Activated naive CD4-positive, alpha-beta T cell treated with Interleukin-2 at 50 U/mL for 16 hours (primary cell): ENCODE data around the gene PRPF6.

ENCODE experiments used
- DNase-seq: peaks from one replicate; pipeline ENCODE4 v3.0.0-alpha.2; 2020

The PRPF6 gene

DNA sequence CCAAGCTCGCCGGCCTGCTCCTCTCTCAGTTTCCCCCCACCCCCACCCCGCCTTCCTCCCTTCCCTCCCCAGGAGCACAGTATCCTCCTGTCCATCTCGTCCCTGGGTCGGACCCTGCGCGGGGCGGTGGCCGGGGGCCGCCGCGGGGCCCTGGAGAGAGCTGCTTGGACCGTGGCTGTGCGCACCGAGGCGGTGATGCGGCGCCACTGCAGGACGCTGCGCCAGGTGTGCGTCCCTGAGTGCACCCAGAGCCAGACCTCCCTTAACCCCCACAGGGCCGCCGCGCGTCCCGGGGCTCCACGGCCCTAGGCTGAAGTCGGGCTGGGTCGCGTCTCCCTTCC, 57.3 kb downstream of the PRPF6 start:
- no peak for DNase-seq

DNA sequence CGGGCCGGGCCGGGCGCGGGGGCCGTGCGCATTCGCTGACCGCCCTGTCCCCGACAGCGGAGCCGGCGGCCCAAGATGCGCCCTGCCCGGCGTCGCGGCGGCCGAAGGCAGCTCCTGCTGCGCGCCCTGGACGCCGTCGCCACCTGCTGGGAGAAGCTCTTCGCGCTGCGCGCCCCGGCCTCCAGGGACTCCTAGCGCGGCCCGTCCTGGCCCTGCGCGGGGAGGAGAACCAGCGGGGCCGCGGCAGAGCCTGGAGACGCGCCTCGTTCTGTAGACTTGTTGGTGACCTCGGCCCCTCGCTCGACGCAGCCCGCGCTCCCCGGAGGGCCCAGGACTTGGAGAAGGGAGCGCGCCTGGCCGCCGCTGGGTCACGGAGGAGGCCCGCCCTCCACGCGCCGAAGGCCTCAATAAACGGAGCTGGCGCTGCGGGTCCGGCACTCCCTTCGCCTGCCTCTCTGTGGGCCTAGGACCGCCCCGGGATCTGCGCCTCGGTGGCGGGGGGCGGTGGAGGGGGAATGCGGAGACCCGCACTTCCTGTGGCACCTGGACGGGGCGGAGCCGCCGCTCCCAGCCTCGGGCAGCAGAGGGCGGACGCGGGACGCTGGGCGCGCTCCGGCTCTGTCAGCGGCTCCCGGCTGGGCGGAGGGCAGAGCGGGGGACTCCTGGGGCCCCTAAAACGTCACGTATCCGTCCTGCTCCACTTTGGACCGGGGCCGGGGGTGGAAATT, 57.8 kb downstream of the PRPF6 start:
- peak; percentile 80 for DNase-seq

DNA sequence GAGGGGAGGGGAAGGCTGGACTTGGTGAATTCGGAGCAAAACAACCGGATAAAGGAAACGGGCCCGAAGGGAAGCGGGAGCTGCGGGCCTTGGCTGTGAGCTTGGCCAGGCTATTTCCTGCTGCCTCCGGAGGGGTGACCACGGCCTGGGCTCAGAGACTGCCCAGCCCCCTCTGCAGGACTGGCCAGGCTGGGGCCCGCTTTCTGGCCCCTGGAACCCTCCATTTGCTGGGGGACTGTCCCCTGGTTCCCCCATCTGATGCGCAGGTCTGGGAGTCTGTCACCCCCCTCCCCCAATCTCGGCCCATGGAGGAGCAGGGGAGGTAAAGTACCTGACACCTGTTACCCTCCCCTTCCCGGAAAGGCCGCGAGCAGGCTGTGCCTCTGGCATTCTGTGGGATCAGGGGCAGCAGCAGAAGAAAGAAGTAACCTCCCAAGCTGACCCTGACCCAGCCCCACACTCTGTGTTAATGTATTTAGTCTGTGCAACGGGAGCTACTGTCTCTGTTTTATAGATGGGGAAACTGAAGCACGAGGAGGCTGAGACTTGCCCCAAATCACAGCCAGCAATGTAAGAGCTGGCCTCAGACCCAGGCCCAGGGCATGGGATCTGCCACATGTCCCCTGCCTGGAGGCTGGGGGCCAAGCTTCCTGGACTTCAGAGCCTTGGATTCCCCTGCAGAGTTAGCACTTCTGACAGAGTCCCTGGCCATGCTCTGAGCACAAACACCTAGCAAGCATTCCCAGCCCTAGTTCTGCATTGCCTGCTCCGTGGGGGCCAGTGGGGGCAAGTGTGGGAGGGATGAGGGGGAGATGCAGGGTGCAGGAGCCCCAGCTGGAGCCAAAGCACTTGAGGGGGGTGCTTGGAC, 58.6 kb downstream of the PRPF6 start:
- DNase-seq = no peak

DNA sequence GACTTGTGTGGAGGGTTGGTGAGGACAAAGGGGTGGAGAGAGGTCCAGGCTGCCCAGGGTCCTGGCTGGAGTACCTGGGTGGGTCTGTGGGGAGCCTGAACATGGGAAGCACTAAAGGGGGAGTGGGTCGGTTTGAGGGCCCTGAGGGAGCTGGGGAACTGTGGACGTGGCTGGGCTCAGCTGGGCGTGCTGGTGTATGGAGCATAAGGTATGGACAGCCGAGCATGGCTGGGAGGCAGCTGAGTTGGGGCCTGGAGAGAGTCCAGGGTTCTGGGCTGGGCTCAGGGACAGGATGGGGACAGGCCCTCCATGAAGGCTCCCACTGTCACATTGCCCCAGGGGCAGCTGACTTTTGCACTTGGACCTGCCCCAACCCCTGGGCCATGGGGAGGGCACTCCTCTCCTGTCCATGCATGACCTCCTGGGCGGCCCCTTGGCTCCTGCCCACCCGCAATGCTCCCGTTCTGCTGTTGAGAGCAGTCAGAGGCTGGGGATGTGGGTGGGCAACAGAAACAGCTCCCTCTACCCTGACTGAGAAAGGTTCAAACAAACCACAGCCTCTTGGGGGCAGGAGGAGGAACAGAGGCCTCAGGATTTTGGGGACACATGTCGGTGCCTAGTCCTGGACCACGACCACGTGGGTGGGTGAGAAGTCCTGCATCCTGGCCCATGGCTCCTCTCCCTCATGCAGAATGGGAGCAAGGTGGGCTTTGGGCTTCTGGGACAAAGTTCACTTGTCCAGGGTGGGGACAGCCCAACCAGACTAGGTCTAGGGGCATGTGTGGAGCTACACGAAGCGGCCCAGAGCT, 59.5 kb downstream of the PRPF6 start:
- DNase-seq = no peak

DNA sequence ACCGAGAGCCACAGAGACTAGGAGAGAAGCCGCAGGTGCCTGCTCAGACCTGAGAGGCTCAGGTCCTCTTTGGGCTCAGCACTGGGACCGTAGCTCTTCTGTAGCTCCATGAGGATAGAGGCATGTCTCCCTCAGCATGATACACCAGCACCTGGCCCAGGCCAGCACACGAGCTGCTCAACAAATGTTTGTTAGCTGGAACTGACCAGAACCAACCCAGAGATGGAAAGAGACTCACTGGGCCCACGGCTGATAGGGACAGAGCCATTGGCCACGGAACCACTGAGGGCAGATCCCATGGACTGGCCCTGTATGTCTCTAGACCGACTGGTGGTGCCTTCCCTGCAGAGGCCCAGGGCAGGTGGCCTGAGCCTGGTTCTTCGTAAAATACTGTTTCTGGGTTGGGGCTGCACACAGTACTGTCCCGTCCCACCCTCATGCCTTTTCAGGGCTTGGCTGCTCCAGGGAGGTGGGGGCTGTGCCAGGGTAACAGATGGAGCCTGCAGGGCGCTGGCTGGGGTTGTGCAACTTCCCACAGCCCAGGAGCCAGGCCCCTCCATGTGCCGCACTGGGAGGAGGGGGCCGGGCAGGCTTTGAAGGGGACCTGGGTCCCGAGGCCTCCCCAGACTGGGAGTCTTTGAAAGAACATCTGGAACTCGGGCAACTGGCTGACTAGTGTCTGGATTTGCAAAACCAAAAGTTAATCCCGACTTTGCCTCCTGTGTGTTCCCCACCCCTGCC, 60.3 kb downstream of the PRPF6 start:
- DNase-seq = no peak

DNA sequence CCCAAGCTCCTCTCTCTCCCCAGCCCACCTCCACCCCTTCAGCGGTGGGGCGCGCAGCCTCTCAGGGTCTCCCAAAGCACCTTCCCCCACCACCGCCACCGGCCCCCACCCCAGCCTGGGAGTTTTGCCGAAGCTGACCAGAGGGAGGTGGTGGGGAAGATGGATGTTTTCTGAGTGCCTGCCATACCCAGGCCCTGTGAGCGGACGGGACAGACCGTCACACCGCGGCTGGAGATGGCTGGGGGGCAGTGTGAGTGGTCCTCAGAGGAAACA, 60.8 kb downstream of the PRPF6 start:
- DNase-seq = no peak

DNA sequence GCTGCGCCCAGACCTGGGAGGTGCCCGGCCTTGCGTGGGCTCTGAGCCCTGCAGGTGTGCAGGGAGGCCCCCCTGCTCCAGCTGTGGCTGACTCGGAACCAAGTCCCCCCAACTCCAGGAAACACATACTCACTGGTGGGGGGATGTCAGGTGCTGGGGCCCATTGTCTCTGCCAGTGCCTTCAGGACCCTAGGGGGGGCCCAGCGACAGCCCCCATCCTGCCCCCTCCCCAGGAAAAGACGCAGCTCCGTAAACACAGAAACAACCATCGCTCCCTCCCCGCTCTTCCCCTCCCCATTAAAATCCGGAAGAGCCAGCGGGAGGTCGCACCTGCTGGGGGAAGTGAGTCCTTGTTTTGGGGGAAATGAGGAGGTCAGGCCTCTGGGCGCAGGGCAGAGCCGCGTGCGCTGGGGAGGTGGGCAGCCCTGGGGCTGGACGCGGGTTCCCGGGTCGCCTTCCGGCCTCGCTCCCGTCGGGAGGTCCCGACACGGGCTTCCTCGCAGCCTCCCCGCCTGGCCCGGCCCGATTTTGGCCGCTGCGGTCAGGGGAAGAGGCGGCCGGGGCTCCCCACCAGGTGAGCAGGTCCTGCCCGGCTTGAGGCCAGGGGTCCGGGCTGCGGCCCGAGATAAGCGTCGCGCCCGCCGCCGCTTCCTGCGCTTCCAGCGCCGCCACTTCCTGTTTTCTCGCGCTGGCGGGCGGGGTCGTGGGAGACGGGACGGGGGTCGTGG, 61.3 kb downstream of the PRPF6 start:
- no peak for DNase-seq

DNA sequence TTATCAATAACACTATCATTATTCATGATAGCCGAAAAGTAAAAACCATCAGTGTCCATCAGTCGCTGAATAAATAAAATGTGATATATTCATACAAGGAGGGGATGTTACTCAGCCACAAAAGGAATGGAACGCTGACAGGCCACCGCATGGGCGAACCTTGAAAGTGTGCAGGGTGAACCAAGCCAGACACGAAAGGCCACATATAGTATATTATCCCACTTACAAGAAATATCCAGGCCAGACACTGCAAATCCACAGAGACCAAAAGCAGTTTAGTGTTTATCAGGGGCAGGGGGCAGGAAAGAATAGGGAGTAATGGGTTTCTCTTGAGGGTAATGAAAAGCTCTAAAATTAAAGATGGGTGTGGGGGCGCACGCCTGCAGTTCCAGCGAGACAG, 62.8 kb downstream of the PRPF6 start:
- no peak for DNase-seq

DNA sequence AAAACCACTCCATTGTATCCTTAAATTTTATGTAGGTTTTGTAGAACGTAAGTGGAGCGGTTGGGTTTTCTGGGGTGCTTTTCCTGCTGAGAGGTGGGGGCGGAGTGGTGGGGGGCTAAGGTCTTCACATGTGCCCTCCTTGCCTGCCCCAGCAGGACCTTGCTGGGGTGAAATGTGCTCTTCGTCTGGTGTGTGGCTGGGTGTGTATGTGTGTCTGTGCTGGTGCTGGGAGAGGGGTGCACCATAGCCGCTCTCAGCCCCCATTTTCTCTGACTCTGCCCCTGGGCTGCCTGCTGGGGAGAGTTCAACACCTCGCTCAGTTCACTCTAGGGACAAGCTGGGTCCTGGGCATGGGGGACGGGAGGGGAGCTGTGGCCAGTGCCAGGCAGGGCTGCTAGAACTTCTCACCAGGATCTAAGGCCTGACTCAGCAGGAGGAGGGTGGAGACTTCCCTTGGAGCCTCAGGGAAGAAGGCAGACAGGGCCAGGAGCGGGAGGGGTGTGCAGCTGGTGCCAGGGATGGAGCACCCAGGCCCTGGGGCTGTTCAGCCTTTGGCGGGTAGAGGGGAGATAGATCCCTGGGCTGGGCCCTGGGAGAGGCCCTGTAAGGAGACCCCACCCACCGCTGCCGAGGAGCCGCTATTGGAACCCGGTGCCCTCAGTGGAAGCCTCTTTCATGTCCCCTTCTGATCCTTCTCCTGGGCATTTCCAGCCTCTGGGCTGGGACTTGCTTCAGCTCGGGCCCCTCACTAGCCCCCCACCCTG, 63.7 kb downstream of the PRPF6 start:
- no peak for DNase-seq

DNA sequence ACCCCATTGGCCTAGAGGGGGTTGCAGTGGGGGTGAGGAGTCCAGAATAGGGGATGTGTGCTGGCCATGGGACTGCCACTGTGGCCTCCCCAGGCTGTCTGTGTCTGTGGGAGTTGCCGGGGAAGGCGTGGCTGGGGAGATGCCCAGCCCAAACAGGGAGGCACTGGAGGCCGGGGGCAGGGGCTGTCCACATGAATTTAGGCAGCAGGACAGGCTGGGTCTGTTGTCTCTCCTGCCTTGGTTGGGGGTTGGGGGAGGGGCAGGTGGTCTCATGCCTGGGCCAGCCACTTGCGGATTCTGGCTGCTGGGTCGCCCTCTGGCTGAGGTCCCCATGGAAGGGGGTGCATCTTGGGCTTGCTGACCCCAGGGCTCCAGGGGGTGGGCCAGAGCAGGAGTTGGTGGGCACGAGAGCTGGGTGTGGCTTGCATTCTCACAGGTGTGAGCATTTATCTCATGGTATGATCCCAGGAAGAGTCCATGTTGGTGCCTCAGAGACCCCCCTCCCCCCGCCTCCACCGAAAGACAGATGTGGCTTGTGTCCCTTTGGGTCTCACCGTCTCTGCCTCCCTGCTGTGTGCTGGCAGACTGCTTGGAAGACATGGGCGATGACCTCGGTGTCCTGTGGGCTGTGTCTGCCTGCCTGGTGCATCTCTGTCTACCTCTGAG, 64.5 kb downstream of the PRPF6 start:
- no peak for DNase-seq

DNA sequence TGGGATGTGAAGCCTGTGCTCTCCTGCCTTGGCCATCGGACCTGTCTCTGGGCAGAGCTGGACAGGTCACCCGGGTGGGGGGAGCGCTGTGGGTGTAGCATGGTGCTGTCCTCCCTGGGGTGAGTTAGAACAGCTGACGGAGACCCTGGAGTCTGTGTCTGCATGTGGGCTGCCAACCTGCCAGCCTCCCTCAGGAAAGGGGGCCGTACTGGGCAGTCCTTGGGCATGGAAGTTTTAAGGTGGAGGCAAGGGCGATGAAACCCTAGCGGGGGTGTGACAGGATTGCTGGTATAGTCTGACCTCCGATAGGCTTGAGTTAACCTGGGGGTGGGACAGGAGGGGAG, 66.1 kb downstream of the PRPF6 start:
- no peak for DNase-seq

DNA sequence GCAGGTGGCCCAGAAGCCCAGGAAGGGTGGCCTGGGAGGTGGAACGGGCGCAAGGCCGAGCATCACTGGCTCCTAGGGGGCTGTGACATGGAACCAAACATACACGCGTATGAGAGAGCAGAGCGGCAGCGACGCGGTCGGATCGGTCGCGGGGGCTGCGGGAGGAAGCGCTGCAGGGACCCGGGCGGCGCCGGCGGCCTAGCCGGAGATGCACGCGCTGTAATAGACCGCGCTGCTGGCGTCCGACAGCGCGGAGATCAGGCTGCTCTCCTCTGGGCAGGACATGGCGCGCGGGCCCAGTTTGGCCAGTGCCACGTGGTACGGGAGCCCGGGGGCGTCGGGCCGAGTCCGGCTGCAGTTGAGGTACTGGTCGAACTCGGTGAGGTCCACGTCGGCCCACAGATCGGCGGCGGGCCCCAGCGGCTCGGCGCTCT, 67.1 kb downstream of the PRPF6 start:
- DNase-seq = no peak

DNA sequence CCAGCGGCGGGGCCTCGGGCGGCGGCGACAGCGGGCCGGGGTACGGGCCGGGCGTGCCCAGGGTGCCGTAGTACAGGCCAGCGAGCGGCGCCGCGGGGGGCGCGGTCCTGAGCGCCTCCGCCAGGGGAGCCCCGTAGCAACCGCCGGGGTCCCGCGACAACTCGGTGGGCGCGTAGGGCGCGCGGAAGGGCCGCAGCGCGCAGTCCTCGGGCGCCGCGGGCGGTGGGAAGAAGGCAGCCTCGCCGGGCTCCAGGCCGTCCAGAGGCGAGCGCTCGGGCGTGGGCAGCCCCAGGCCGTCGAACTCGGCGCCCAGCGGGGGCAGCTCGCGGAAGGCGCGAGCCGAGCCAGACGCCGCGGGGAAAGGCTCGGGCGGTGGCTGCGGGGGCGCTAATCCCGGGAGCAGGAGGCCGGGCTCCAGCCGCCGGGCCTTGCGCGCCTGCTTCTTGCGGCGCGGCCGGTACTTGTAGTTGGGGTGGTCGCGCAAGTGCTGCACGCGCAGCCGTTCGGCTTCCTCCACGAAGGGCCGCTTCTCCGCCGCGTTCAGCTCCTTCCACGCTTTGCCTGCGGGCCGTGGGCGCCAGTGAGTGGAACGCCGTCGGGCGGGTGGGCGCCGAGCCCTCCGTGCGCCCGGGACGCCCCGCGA, 67.6 kb downstream of the PRPF6 start:
- DNase-seq = no peak

DNA sequence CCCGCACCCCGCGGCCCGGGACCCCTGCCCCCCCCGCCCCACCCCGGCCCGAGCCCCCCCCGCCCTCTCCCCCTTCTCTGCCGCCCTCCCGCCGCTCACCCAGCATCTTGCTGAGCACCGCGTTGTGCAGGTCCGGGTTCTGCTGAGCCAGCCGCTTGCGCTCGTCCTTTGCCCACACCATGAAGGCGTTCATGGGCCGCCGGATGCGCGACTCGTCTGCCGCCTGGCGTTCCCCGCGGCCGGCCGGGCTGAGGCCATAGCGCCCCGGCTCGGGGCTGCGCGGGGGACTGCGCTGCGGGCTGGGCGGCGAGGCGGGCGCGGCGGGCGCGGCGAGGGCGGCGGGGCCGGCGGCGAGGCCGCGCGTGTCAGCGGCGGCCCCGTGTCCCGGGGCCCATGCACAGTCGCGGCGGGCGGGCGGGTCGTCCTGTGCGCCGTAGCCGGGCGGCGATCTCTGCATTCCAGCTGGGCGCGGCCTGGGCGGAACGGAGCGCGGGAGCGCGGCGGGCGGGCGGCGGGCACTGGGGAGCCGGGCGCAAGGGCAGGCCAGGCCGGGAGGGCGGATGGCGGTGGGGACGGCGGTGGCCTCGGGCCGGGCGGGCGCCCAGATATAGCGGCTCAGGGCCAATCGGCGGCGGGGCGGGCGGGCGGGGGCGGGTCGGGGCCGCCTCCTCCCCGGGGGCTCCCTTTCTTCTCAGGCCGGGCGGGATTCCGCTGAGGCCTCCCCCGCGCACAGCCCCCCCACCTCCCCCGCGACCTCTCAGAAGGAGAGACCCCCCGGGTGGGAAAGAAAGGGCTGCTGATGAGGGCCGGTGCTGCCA, 68.3 kb downstream of the PRPF6 start, which contains the start of gene SOX18:
Gene SOX18, minus strand, starts transcription at position 580 of the 818 bp plus-strand sequence. Its CDS starts 123 bp downstream, at position 457.
- DNase-seq = peak; percentile 33

DNA sequence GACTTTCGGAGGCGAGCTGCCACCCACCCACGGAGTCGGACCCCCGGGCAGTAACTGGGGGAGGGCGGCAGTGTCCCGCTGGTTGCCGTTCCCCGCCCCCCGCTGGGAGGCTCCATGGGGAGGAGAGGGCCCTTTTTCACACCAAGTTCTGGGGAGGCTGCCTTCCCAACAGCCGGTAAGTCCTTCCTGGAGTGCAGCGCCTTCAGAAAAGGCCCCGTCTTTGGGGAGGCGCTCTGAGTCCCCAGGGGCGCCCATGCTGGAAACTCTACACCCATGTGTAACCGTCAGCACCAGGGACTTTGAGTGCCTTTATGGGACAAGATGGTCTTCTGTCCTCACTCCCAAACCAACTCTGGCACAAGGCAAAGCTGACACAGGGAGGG, 68.9 kb downstream of the PRPF6 start:
- no peak for DNase-seq

DNA sequence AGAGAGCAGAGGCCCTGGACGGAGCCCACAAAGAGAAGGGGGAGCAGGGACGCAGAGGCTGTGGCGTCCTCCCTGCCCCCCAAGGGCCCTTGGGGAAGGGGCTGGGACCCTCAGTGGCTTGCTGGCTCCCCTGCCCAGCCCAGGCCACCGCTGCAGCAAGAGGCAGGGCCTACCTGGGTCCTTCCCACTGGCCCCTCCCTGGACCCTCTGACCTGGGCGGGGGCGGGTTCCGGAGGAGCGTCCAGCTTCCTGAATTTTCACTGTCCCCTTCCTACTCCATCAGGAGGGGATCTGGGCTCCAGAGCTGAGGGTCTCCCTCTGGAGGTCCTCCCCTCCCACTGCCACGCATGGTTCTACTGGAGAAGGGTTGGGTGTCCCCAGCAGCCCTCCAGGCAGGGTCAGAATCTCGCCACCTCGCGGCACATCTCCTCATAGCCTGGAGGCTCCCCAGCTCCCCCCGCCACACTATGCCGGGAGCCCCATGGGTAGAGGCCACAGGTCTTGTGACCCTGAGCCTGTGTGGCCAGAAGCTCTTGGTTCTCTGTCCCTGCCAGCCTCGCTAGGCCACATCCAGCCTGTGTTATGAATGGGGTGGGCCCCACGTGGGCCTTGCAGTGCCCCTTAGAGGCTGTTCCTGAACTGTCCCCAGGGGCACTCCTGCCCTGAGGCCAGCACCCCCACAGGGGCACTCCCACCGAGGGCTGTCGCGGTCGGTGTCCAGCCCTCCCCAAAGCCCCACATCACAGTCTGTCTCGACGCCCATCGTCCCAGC, 69.5 kb downstream of the PRPF6 start:
- no peak for DNase-seq

DNA sequence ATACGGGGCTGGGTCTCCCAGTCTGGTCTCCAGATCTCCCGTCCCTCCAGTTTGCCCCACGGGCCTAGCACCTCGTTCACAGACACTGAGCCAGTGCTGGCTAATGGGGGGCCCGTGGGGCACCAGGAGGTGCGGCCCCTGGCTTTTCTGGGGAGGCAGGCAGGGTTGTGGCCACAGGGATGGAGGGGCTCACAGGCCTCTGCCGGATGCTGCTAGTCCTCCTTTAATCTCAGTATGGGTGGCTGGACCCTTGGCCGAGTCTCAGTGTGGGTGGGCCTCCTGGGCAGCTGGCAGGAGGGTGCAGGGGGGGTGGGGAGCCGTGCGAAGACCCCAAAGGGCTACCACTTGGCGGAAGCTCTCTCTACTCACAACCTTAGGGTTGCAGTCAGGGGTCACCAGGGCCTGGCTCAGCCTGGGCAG, 70.1 kb downstream of the PRPF6 start:
- no peak for DNase-seq

DNA sequence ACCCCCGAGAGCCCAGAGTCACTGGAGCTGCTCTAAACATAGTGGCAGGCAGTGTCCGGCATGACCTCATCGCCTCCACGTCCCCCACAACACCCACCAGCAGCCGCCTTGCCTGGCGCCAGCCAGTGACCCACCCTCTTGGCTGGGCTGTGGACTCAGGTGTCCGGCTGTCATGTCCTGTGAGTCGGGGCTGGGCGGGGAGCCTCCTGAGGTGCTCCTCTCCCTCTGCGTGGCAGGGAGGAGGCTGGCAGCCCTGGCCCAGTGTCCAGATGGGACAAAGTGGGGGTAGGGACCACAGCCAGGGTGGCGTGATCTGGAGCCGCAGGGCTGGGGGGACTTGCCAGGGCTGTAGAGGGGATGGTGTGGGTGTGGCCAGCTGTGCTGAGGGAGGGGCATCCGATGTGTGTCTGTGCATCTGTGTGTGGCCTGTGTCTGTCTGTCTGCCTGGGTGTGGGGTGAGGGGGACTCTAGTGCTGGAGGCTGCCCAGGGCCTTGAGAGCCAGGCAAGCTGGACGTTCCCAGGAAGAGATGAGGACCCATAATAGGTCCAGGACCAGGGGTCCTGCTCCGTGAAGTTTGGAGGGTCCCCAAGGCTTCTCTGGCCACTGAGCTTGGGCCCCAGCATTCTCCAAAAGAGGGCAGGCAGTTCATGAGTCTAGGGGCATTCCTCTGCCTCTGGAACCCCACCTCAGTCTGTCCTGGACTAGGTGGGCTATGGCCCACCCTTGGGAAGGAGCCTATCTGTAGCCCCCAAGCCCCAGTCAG, 70.8 kb downstream of the PRPF6 start:
- no peak for DNase-seq
